Cortex of kidney (tissue), 1 donor: ENCODE measurements around the gene ELL.

Experiments used
- DNase-seq: peaks from one replicate; lab custom pipeline; 2025; lab: John Stamatoyannopoulos, UW

ELL gene

DNA sequence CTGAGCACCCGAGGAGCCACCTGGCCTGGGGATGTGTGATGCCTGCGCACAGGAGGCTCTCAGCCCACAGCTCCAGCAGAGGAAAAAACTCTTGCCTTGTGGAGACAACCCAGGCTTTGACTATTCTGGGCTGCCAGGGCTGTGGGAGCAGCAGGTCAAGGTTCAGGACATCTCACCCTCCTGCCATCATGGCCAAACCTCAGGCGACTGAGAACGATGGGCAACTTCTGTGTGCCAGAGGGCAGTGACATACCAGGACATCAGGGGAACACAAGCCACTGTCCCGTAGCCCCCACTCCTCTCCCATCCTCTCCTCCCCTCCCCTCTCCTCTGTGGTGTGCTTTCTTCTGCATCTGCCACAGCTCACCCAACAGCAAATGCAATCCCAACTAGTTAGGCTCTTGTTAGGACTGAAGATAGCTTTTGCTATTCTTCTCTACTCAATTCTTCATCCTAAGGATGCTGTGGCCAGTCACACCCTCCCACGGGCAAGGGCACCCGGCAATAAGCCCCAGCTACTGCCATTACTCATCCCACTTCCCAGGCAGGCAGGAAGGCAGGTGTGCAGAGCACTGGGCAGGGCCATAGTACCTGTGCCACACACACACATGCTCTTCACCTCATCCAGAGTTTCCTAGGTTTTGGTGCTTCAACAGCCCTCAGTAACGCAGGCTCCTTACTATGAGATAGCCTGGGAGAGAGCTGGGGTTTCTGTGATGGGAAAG lies 16.8 kb downstream of the ELL start:
- no peak for DNase-seq

GRCh38 chr19:18503971-18504885 lies 17.6 kb downstream of the ELL start:
- DNase-seq, result no peak

- DNase-seq, result no peak
Observed at GRCh38 chr19:18503337-18503970, 18.4 kb downstream of the ELL start.

DNA sequence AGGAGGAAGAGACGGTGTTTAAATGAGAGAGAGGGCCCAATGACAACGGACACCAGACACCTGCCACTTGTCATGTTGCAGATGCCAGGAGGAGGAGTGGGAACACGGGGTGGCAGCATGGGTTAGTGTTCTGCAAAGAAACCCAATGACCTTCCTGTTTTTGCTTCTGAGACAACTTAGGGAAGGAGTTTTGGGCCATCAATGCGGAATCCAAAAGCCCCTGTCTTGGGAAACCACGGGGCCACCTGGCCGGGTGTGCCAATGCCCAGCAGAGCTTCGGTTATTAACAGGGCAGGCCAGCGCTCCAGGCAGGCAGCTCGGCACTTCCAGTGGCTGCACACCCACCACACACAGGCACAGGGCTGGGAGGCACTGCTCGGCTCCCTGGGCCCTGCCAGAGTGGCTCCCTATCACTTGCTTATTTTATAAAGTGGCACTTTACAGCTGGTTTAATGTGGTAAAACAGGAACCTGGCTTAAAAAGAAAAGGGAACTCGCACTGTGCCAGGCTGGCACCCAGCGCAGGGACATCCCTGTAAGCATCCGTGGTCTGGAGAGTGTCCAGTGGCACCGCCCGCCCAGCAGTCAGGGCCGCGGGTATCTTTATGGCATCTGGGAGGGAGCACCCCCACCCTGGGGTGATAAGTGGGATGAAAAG lies 19.1 kb downstream of the ELL start:
- DNase-seq, result no peak

DNA sequence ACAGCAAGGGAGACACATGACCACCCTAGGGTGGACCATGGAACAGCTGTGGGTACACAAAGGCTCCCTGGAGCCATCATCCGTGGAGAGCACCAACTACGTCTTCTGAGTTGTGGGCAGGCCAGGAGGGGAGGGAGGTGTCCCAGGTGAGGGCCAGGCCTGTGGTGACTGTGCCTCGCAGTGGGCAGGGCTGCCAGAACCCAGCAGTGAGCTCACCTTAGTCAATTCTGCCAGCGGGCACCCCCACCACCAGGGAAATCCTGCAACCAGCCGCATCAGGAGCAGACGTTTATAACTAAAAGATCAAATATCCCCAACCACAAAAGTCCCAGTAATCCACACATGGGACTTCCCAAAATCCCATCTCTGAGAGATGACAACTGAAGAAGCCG lies 19.6 kb downstream of the ELL start:
- no peak for DNase-seq

GRCh38 chr19:18501832-18502231 lies 20.0 kb downstream of the ELL start:
- DNase-seq, result no peak

DNA sequence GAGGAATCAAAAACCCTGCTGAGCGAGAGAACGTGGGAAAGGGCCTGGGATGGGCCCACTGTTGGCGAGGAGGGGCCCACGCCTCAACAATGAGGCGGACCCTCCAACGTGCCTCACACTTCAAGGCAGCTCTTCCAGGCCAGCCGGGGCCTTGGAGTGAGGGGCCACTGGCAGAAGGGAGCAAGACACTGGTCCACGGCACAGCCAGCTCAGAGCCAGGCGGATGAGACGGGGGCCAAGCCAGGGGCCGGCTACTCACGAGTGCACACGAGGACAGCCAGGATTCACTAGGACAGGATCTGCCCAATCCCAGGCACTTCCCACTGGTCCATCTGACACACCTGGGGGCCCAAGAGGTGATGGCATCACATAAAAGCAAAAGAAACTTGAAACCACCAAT lies 20.5 kb downstream of the ELL start:
- no peak for DNase-seq

DNA sequence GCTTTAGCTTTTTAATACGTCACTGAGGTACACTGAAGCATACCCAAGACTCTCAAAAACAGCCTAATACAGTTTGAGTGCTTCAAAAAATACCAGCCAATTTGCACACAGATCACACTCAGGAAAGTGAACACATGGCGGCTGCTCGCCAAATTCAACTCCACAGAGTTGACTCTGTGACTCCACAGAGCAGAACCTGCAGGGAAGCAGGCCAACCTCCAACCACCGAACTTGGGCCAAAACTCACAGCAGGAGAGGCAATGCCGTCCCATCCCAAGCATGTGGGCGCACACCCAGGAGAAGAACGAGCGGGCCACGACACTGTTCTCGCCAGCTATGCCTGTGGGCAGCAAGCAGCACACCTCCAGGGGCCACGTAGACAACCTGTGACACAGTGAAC lies 21.1 kb downstream of the ELL start:
- no peak for DNase-seq

- DNase-seq, result no peak
Observed at GRCh38 chr19:18500376-18500775, 21.5 kb downstream of the ELL start.

GRCh38 chr19:18499055-18499775 lies 22.7 kb downstream of the ELL start:
- DNase-seq, result no peak

DNA sequence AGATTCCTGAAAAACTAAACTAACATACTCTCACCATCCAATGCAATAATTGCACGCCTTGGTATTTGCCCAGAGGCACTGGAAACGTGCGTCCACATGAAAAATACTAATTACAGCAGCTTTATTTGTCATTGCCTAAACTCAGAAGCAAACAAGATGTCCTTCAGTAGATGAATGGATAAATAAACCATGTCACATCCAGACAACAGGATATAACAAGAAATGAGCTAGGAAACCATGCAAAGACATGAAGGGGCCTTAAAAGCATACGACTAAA lies 25.0 kb downstream of the ELL start:
- DNase-seq, result no peak

DNA sequence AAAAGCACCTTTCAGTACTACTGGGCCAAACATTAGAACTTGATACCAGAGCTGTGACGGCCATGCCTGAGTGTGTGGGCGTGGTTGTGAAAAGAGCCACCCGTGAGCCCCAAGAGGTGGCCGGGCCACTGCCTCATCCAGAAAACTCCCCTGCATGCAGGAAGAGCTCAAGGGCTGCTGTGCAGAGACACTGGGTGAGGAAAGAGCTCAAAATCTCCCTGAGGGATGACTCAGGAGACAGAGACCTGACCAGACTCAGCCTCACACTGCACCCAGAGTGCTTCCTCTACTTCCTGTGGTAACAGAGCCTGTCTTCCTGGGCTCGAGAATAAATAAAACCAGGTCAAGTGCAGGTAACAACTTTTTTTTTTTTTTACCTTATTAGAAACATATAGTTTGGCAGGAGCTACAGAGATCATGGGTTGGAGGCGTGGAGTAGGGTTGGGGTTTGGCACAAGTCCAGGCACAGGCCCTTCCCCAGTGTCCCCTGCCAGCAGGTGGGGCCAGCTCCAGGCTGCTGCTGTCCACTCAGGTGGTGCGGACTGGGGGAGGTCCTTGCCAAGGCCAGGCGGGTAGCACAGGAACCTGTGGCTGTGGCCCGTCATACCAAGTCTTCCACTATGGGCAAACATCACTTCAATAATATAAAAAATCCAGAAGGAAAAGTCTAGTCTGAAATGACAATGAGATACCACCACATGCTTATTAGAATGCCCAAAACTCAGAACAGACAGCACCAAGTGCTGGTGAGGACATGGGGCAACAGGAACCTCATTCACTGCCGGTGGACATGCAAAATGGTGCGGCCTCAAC lies 25.5 kb downstream of the ELL start:
- DNase-seq, result no peak

GRCh38 chr19:18495204-18495911 lies 26.5 kb downstream of the ELL start:
- DNase-seq, result no peak

GRCh38 chr19:18494267-18494607 lies 27.6 kb downstream of the ELL start:
- DNase-seq, result no peak

DNA sequence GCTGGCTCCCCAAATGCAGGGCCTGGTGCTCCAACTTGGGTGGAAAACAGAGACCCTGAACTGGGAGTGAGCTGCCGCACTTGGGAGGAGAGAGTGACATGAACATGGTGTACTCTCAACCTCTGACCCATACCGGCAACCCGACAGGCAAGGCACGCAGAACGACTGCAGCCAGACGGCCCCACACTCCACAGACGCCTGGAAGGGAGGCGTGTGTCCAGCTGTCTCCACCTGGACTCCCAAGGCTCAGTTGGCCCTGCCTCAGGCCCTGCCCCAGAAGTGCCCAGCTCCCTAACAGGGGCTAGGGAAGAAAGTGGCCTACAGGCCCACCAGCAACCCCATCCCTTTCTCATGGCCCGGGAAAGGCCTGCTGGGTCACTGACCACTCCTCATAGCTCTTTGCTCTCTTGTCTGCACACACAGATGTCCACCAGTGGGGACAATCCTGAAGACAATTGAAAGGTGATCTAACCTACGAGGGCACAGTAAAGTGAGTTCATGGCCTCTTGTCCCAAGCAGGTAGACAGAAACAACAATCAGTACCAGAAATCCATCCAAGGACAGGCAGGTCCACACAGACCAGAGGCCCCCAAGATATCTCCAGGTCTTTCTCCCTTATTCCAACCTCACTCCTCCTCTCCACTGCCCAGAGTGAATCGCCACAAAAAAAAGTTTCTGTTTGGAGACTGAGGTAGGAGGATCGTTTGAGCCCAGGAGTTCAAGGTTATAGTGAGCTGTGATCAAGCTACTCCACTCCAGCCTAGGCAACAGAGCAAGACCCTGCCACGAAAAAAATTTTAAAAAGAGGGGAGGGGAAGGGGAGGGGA lies 28.2 kb downstream of the ELL start:
- no peak for DNase-seq

GRCh38 chr19:18491995-18492953 lies 29.6 kb downstream of the ELL start:
- DNase-seq, result no peak

DNA sequence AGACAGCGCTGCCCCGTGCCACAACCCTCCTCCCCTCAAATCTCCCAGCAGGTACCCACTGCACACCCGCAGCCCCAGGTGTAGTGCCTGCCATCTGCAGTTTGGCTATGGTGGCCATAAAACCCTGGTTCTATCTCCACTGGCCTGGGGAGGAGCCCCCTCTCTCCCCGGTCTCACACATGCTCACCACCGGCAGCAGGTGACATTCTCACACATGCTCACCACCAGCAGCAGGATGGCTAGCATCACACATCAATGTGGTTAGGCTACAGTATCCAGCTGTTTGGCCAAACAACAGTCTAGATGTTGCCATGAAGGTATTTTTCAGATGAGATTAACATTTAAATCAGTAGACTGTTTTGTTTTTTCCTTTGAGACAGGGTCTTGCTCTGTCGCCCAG lies 31.1 kb downstream of the ELL start:
- DNase-seq, result no peak

DNA sequence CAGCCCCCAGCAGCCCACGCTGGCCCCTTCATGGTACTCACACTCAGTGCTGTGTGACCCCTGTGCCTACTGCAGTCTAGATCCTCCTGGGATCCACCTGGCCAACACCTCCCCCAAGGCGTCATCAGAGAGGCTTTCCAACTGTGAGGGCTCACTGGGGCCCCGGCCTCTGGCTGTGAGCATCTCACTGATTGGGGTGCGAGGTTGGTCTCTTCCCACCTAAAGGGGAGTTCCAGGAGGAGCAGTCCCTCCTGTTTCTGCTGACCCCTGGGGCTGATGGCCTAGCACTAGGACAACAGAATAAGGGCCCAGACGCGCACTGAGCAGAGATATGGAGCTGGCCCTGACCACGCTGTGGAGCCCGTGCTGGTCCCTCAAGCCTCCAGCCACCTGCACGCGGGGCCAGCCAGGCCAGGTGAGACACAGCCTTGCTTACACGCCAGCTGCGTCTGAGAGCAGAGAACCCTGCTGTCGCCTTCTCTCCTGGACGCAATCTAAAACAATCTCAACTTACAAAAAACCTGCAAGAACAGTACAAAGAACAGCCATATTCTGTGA lies 32.2 kb downstream of the ELL start:
- no peak for DNase-seq
